Smooth muscle cell (in vitro differentiated cells): ENCODE results near the gene VAV3. TPM values are rescaled to one million over a fixed set of nuclear protein-coding genes. Genes with fewer than 3 reads are reported as not detected.

Source experiments
- DNase-seq: peaks from one replicate; lab custom pipeline; 2025; ENCODE audit not compliant: unreplicated experiment; lab: John Stamatoyannopoulos, UW
- H2AFZ ChIP-seq: fragments of 200-600 bp; sonication (generic); 2 replicates; pipeline ENCODE4 v1.6.0; 2016; ENCODE audit warnings: antibody characterized with exemption, low read depth, mild to moderate bottlenecking
- H3F3A ChIP-seq: fragments of 200-600 bp; sonication (generic); 2 replicates; pipeline ENCODE4 v1.6.0; 2017; ENCODE audit warnings: antibody characterized with exemption, low read depth
- H3K27ac ChIP-seq: fragments of 200-600 bp; sonication (generic); 2 replicates; pipeline ENCODE4 v1.5.1; 2016; ENCODE audit warnings: low read depth, mild to moderate bottlenecking
- H3K27me3 ChIP-seq: fragments of 200-600 bp; sonication (generic); 2 replicates; pipeline ENCODE4 v1.6.1; 2016; ENCODE audit warnings: low read depth, mild to moderate bottlenecking
- H3K36me3 ChIP-seq: fragments of 200-600 bp; sonication (generic); 2 replicates; pipeline ENCODE4 v1.5.1; 2016; ENCODE audit warnings: low read depth
- H3K4me1 ChIP-seq: fragments of 200-600 bp; sonication (generic); 2 replicates; pipeline ENCODE4 v1.5.1; 2016; ENCODE audit warnings: low read depth
- H3K4me2 ChIP-seq: fragments of 200-600 bp; sonication (generic); 2 replicates; pipeline ENCODE4 v1.6.0; 2016; ENCODE audit warnings: mild to moderate bottlenecking
- H3K4me3 ChIP-seq: fragments of 200-600 bp; sonication (generic); 2 replicates; pipeline ENCODE4 v1.5.1; 2016; ENCODE audit warnings: mild to moderate bottlenecking
- H3K79me2 ChIP-seq: fragments of 200-600 bp; sonication (generic); 2 replicates; pipeline ENCODE4 v1.6.0; 2016; ENCODE audit warnings: low read depth, mild to moderate bottlenecking
- H3K9ac ChIP-seq: fragments of 200-600 bp; sonication (generic); 2 replicates; pipeline ENCODE4 v1.6.0; 2016; ENCODE audit warnings: low read depth
- H3K9me3 ChIP-seq: fragments of 200-600 bp; sonication (generic); replicated peaks from 2 replicates; pipeline ENCODE4 v1.5.1; 2016; ENCODE audit warnings: low read depth
- H4K20me1 ChIP-seq: fragments of 200-600 bp; sonication (generic); 2 replicates; pipeline ENCODE4 v1.6.0; 2016; ENCODE audit warnings: low read depth
- CTCF ChIP-seq: fragments of 200-600 bp; sonication (generic); IDR thresholded peaks from 2 replicates; pipeline ENCODE4 v1.5.1; 2017; ENCODE audit warnings: borderline replicate concordance, mild to moderate bottlenecking, antibody characterized with exemption; ENCODE audit not compliant: insufficient read depth, poor library complexity, severe bottlenecking
- WGBS: methylation state at CpG from one replicate; pipeline ENCODE4 v1.1.7; 2016; ENCODE audit warnings: low lambda C conversion rate; 5-methylcytosine and 5-hydroxymethylcytosine counted together
- polyA plus RNA-seq: library from polyadenylated mRNA; unstranded; fragments of >200 nt; fragmentation: Nextera tagmentation; extraction: Ambion mirVana; gene quantifications from 2 replicates; pipeline ENCODE4 v1.2.1, GENCODE V29; 2016
- total RNA-seq: library from RNA; depleted of rRNA; stranded (reverse); fragments of >200 nt; gene quantifications from 2 replicates; pipeline ENCODE4 v1.2.3, GENCODE V29; 2014

VAV3 gene
- total and polyA plus RNA-seq, 2 experiments from 2014 or later, result 0.62 to 10.1 TPM

- Histone ChIP-seq H3K79me2 (no peaks in the 10 kb centered on the region), H2AFZ (no peak overlapping the region), H3K27me3 (no peaks in the 10 kb centered on the region), H3K36me3 (no peaks in the 10 kb centered on the region), H3K4me3 (no peak overlapping the region), H3K9ac (no peak overlapping the region), H3F3A (no peaks in the 10 kb centered on the region), H3K4me1 (no peaks in the 10 kb centered on the region), H3K27ac (peak overlapping the region; percentile 68), H4K20me1 (no peaks in the 10 kb centered on the region), H3K9me3 (no peaks in the 10 kb centered on the region), H3K4me2 (no peak overlapping the region)
- 52% methylated on average over 2 of the region's 2 CpGs for WGBS
- no peak for DNase-seq
- TF ChIP-seq CTCF, result no peak
Observed at GRCh38 chr1:107647012-107647411, 318.0 kb downstream of the VAV3 start.

- Histone ChIP-seq H3K27me3 (no peaks in the 10 kb centered on the region), H3F3A (no peaks in the 10 kb centered on the region), H3K9me3 (no peaks in the 10 kb centered on the region), H3K4me3 (no peak overlapping the region), H3K4me2 (no peak overlapping the region), H2AFZ (no peak overlapping the region), H3K79me2 (no peaks in the 10 kb centered on the region), H4K20me1 (no peaks in the 10 kb centered on the region), H3K4me1 (no peaks in the 10 kb centered on the region), H3K36me3 (no peaks in the 10 kb centered on the region), H3K27ac (no peak overlapping the region), H3K9ac (no peak overlapping the region)
- no peak for TF ChIP-seq CTCF
- 47% methylated on average over 1 of the region's 1 CpG for WGBS
- DNase-seq, result no peak
Observed at GRCh38 chr1:107643766-107644165, 321.2 kb downstream of the VAV3 start.

- no peaks in the 10 kb centered on the region for H3K79me2 ChIP-seq
- H2AFZ ChIP-seq, result no peak overlapping the region
- no peaks in the 10 kb centered on the region for H3K9me3 ChIP-seq
- no peaks in the 10 kb centered on the region for H4K20me1 ChIP-seq
- H3K9ac ChIP-seq, result no peak overlapping the region
- no peak overlapping the region for H3K27ac ChIP-seq
- H3K36me3 ChIP-seq, result no peaks in the 10 kb centered on the region
- TF ChIP-seq CTCF, result no peak
- H3K4me3 ChIP-seq, result no peak overlapping the region
- no peaks in the 10 kb centered on the region for H3K4me1 ChIP-seq
- no peaks in the 10 kb centered on the region for H3F3A ChIP-seq
- no peak for DNase-seq
- H3K27me3 ChIP-seq, result no peaks in the 10 kb centered on the region
- no peak overlapping the region for H3K4me2 ChIP-seq
- WGBS, result 75% methylated on average over 7 of the region's 7 CpGs
Observed at GRCh38 chr1:107640207-107640606, 324.8 kb downstream of the VAV3 start.

GRCh38 chr1:107637101-107637500, 327.9 kb downstream of the VAV3 start:
- Histone ChIP-seq H3K4me1 (no peaks in the 10 kb centered on the region), H4K20me1 (no peaks in the 10 kb centered on the region), H3K4me3 (no peak overlapping the region), H2AFZ (no peak overlapping the region), H3K27ac (no peak overlapping the region), H3K27me3 (no peaks in the 10 kb centered on the region), H3K4me2 (no peak overlapping the region), H3K9me3 (no peaks in the 10 kb centered on the region), H3F3A (no peaks in the 10 kb centered on the region), H3K36me3 (no peaks in the 10 kb centered on the region), H3K79me2 (no peaks in the 10 kb centered on the region), H3K9ac (no peak overlapping the region)
- DNase-seq, result no peak
- 79% methylated on average over 6 of the region's 6 CpGs for WGBS
- TF ChIP-seq CTCF, result no peak
